H1 (cell line): Measurements from ENCODE around the gene LYPD1. TPM values are rescaled to one million over a fixed set of nuclear protein-coding genes. Genes with fewer than 3 reads are reported as not detected.

Experiments
- CTCF ChIA-PET: fragments of 300-600 bp; sonication (Branson Sonifier 250); formaldehyde crosslinking; loops from one replicate; lab custom pipeline; 2021; ENCODE audit not compliant: partially characterized antibody; lab: Charles Lee
- POLR2A ChIA-PET: fragments of 300-600 bp; sonication (Branson Sonifier 250); formaldehyde crosslinking; loops from one replicate; lab custom pipeline; 2021; ENCODE audit warnings: inconsistent platforms; ENCODE audit not compliant: partially characterized antibody; lab: Charles Lee
- DNase-seq, 2 experiments: peaks; one replicate each; pipeline versions ENCODE4 v3.0.0 to v3.0.0-alpha.2; 2010 to 2022; ENCODE audit warnings: low spot score in 2 of 2, low read depth in 1 of 2, mixed read lengths in 1 of 2
- FAIRE-seq: peaks from 2 replicates; lab custom pipeline; 2011; peaks lifted over from hg19 to GRCh38; lab: Jason Lieb, UNC
- H2AFZ ChIP-seq: 2 replicates; pipeline ENCODE4 v1.8.1; 2012; ENCODE audit warnings: low read length, inconsistent platforms
- H2AK5ac ChIP-seq: 2 replicates; pipeline ENCODE4 v1.6.1; 2013; ENCODE audit warnings: low read depth, low read length
- H2BK120ac ChIP-seq: replicated peaks from 2 replicates; pipeline ENCODE3; 2013; ENCODE audit warnings: low read depth, low read length, inconsistent platforms
- H2BK12ac ChIP-seq: 2 replicates; pipeline ENCODE4 v1.6.1; 2013; ENCODE audit warnings: low read depth, low read length
- H2BK15ac ChIP-seq: 2 replicates; pipeline ENCODE4 v1.6.1; 2013; ENCODE audit warnings: low read length
- H2BK20ac ChIP-seq: 2 replicates; pipeline ENCODE4 v1.6.1; 2013; ENCODE audit warnings: low read length
- H2BK5ac ChIP-seq: 2 replicates; pipeline ENCODE4 v1.6.1; 2013; ENCODE audit warnings: low read depth, low read length
- H3K14ac ChIP-seq: 2 replicates; pipeline ENCODE4 v1.6.1; 2013; ENCODE audit warnings: inconsistent platforms; ENCODE audit not compliant: insufficient read length
- H3K18ac ChIP-seq: 2 replicates; pipeline ENCODE4 v1.6.1; 2013; ENCODE audit warnings: low read length; ENCODE audit errors: extremely low read depth
- H3K23ac ChIP-seq: 2 replicates; pipeline ENCODE4 v1.6.1; 2013; ENCODE audit warnings: inconsistent platforms; ENCODE audit not compliant: insufficient read length
- H3K23me2 ChIP-seq: 2 replicates; pipeline ENCODE4 v1.6.1; 2013; ENCODE audit warnings: low read depth, low read length
- H3K27ac ChIP-seq: 2 replicates; pipeline ENCODE4 v1.6.1; 2011; ENCODE audit warnings: low read depth, low read length, inconsistent platforms
- H3K27me3 ChIP-seq, 4 experiments: replicated peaks in 1 of 4; 1 replicate in 1 of 4; 2 replicates in 3 of 4; pipeline versions ENCODE4 v1.6.1 to v1.8.1; 2011 to 2013; ENCODE audit warnings: low read length in 3 of 4, mild to moderate bottlenecking in 3 of 4, inconsistent platforms in 2 of 4, mixed read lengths in 2 of 4, moderate library complexity in 1 of 4; ENCODE audit not compliant: control insufficient read depth in 3 of 4, insufficient read depth in 3 of 4; ENCODE audit errors: extremely low read depth in 1 of 4
- H3K36me3 ChIP-seq, 4 experiments: 2 replicates each; pipeline versions ENCODE4 v1.6.1 to v1.8.1; 2011 to 2013; ENCODE audit warnings: mild to moderate bottlenecking in 4 of 4, low read length in 3 of 4, moderate library complexity in 2 of 4, control low read depth in 1 of 4, inconsistent platforms in 1 of 4; ENCODE audit not compliant: insufficient read depth in 4 of 4, control insufficient read depth in 2 of 4
- H3K4ac ChIP-seq: replicated peaks from 2 replicates; pipeline ENCODE3; 2013; ENCODE audit warnings: low read length, low read depth, mixed read lengths, inconsistent platforms; ENCODE audit not compliant: insufficient read length
- H3K4me1 ChIP-seq, 4 experiments: replicated peaks in 1 of 4; 1 replicate in 1 of 4; 2 replicates in 3 of 4; pipeline versions ENCODE4 v1.6.1 to v1.8.1; 2011 to 2013; ENCODE audit warnings: low read length in 3 of 4, inconsistent platforms in 2 of 4, mixed read lengths in 1 of 4; ENCODE audit not compliant: insufficient read depth in 4 of 4, control insufficient read depth in 3 of 4
- H3K4me2 ChIP-seq, 2 experiments: 2 replicates each; pipeline versions ENCODE4 v1.6.1 to v1.8.1; 2011 to 2013; ENCODE audit warnings: low read depth in 2 of 2, low read length in 2 of 2, control low read depth in 1 of 2, inconsistent platforms in 1 of 2, mild to moderate bottlenecking in 1 of 2; ENCODE audit not compliant: insufficient read depth in 1 of 2
- H3K4me3 ChIP-seq, 4 experiments: fragments of 200-600, 300-600 bp in 1 of 4; sonication (generic), shearing (Covaris generic), sonication (Bioruptor Twin) in 1 of 4; 2 replicates each; pipeline versions ENCODE4 v1.5.1 to v1.8.1; 2011 to 2016; ENCODE audit warnings: low read length in 4 of 4, low read depth in 3 of 4, control low read depth in 2 of 4, inconsistent platforms in 2 of 4, mild to moderate bottlenecking in 2 of 4, mixed read lengths in 1 of 4, moderate library complexity in 1 of 4; ENCODE audit not compliant: insufficient read depth in 2 of 4; ENCODE audit errors: extremely low read depth in 1 of 4
- H3K56ac ChIP-seq: replicated peaks from 2 replicates; pipeline ENCODE3; 2013; ENCODE audit warnings: low read depth, mild to moderate bottlenecking, mixed read lengths, low read length, inconsistent platforms; ENCODE audit not compliant: insufficient read length
- H3K79me1 ChIP-seq: 2 replicates; pipeline ENCODE4 v1.6.1; 2013; ENCODE audit warnings: low read depth, low read length, control low read depth
- H3K79me2 ChIP-seq, 2 experiments: 2 replicates each; pipeline versions ENCODE4 v1.6.1 to v1.8.1; 2012 to 2013; ENCODE audit warnings: low read length in 2 of 2, mild to moderate bottlenecking in 2 of 2, inconsistent platforms in 1 of 2; ENCODE audit not compliant: insufficient read depth in 2 of 2, control insufficient read depth in 1 of 2
- H3K9ac ChIP-seq, 4 experiments: replicated peaks in 1 of 4; 1 replicate in 1 of 4; 2 replicates in 3 of 4; pipeline versions ENCODE4 v1.6.1 to v1.8.1; 2011 to 2013; ENCODE audit warnings: low read depth in 3 of 4, low read length in 3 of 4, control low read depth in 2 of 4, mild to moderate bottlenecking in 2 of 4, moderate library complexity in 2 of 4, inconsistent platforms in 1 of 4; ENCODE audit errors: extremely low read depth in 1 of 4
- H3K9me3 ChIP-seq, 2 experiments: 2 replicates each; pipeline versions ENCODE4 v1.6.1 to v1.8.1; 2012 to 2013; ENCODE audit warnings: mild to moderate bottlenecking in 2 of 2, moderate library complexity in 2 of 2, control low read depth in 1 of 2, inconsistent platforms in 1 of 2, low read depth in 1 of 2, low read length in 1 of 2, mixed read lengths in 1 of 2; ENCODE audit not compliant: insufficient read depth in 2 of 2
- H4K20me1 ChIP-seq, 2 experiments: replicated peaks in 1 of 2; 2 replicates each; pipeline versions ENCODE3 to v1.8.1; 2011 to 2013; ENCODE audit warnings: inconsistent platforms in 2 of 2, low read length in 2 of 2, mild to moderate bottlenecking in 1 of 2; ENCODE audit not compliant: insufficient read depth in 2 of 2, control insufficient read depth in 1 of 2
- H4K5ac ChIP-seq: 2 replicates; pipeline ENCODE4 v1.6.1; 2013; ENCODE audit warnings: low read length, low read depth, mixed read lengths, inconsistent platforms; ENCODE audit not compliant: insufficient read length
- H4K8ac ChIP-seq: 2 replicates; pipeline ENCODE4 v1.8.0; 2013; ENCODE audit warnings: mild to moderate bottlenecking, moderate library complexity, low read length, inconsistent platforms; ENCODE audit not compliant: insufficient read depth; ENCODE audit errors: extremely low read depth
- H4K91ac ChIP-seq: replicated peaks from 2 replicates; pipeline ENCODE3; 2013; ENCODE audit warnings: low read length, mixed read lengths, inconsistent platforms; ENCODE audit not compliant: insufficient read length
- CEBPB ChIP-seq: IDR thresholded peaks from 2 replicates; pipeline ENCODE4 v1.6.1; 2012; ENCODE audit warnings: low read depth, low read length
- CHD2 ChIP-seq: IDR thresholded peaks from 2 replicates; pipeline ENCODE4 v1.6.1; 2012; ENCODE audit warnings: low read length, improper control_type of control experiment
- HDAC6 ChIP-seq: IDR thresholded peaks from one replicate; pipeline ENCODE4 v1.7.1; 2012; ENCODE audit warnings: low read depth, mild to moderate bottlenecking, inconsistent platforms, low read length, moderate library complexity
- KDM5A ChIP-seq: fragments of 200-600 bp; IDR thresholded peaks from 2 replicates; pipeline ENCODE4 v1.7.1; 2012; ENCODE audit warnings: mild to moderate bottlenecking, low read length, inconsistent platforms, mixed read lengths
- SIN3A ChIP-seq, 2 experiments: IDR thresholded peaks in 1 of 2; conservative IDR thresholded peaks in 1 of 2; 2 replicates each; pipeline ENCODE4 v1.6.1; 2011 to 2012; ENCODE audit warnings: low read length in 2 of 2, improper control_type of control experiment in 1 of 2, low read depth in 1 of 2, mild to moderate bottlenecking in 1 of 2
- SP4 ChIP-seq: IDR thresholded peaks from 2 replicates; pipeline ENCODE4 v1.6.1; 2012; ENCODE audit warnings: low read length, inconsistent platforms
- YY1 ChIP-seq: IDR thresholded peaks from 2 replicates; pipeline ENCODE4 v1.6.1; 2011; ENCODE audit warnings: low read depth, mild to moderate bottlenecking, low read length
- ZNF274 ChIP-seq: IDR thresholded peaks from 2 replicates; pipeline ENCODE4 v1.7.0; 2012; ENCODE audit warnings: low read length, borderline replicate concordance; ENCODE audit errors: extremely low read depth
- WGBS, 2 experiments: shearing (Covaris generic) in 1 of 2; methylation state at CpG; one replicate each; pipeline versions ENCODE4 v1.1.6 to v1.1.7; 2013 to 2015; ENCODE audit warnings: low lambda C conversion rate in 2 of 2, mixed read lengths in 2 of 2, inconsistent platforms in 1 of 2, low coverage in 1 of 2, missing lambda C conversion rate in 1 of 2; ENCODE audit not compliant: insufficient replicate concordance in 2 of 2, insufficient coverage in 1 of 2, insufficient read length in 1 of 2; ENCODE audit errors: extremely low coverage in 1 of 2, missing lambda C conversion rate in 1 of 2; 5-methylcytosine and 5-hydroxymethylcytosine counted together
- polyA plus RNA-seq, 7 experiments: library from polyadenylated mRNA; depleted of rRNA in 3 of 7; stranded (reverse) in 5 of 7; unstranded in 2 of 7; fragments of >200 nt in 5 of 7; fragments of 200-250 nt in 2 of 7; gene quantifications; 1 replicate in 5 of 7; 2 replicates in 1 of 7; 4 replicates in 1 of 7; pipeline versions ENCODE4 v1.2.1 to v1.2.3, GENCODE V29; 2011 to 2013; ENCODE audit warnings: missing spikeins in 2 of 7, mixed read lengths in 2 of 7
- total RNA-seq: library from RNA; stranded (reverse); fragmentation: NEBNext Ultra II Directional; extraction: Animal tissue kit (Norgen Biotek cat#: 25700); gene quantifications from 2 replicates; pipeline ENCODE4 v1.2.1, GENCODE V29; 2021
- TF ChIP-seq, protein P1 (sequence below): IDR thresholded peaks from 2 replicates; pipeline ENCODE4 v1.6.1; 2012; ENCODE audit warnings: low read length, inconsistent platforms
- TF ChIP-seq, protein P2 (sequence below): IDR thresholded peaks from 2 replicates; pipeline ENCODE4 v1.6.1; 2012; ENCODE audit warnings: inconsistent platforms

The LYPD1 gene
- total and polyA plus RNA-seq, 2 of the 8 experiments (the other 6 are each of a cell fraction or from before 2014, with no cell fraction given), result 1.9 to 2.7 TPM

DNA sequence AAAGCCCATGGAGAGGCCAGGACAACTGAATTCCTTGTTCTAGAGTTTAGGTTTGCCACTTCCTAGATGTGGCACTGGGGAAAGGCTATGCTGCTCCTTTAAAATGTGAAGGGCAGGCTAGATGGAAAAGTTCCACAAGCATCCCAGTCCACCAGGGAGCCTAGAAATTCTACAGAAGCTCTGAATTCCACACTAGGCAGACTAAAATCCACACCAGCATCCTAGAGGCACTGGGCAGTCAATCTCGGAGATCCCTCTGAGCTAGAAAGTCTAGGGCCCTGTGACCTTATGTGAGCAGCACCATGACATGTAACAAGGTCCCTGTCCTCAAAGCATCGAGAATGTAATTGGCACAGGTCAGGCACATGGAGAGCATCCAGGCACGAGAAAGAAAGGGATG lies 71.5 kb downstream of the LYPD1 start:
- H3K9ac ChIP-seq, result no peak overlapping the region
- H3K27ac ChIP-seq, result no peak overlapping the region
- H3K56ac ChIP-seq, result no peak overlapping the region
- ChIA-PET CTCF (interaction anchor here (1.2 to 1.4 kb wide), 2 partner anchors 60 to 250 kb away, joined by 3 read pairs; no protein-coding TSS in a partner anchor), POLR2A (no interaction called here)
- no peaks in the 10 kb centered on the region for H4K20me1 ChIP-seq
- no peaks in the 10 kb centered on the region for H3K4me1 ChIP-seq
- H3K36me3 ChIP-seq, result no peaks in the 10 kb centered on the region
- 90% methylated on average over 3 of the region's 3 CpGs; no CpG with 5 or more reads in 1 of the 2 experiments for WGBS, 2 experiments
- H4K91ac ChIP-seq, result no peak overlapping the region
- no peak overlapping the region for H2BK120ac ChIP-seq
- H3K27me3 ChIP-seq, result no peaks in the 10 kb centered on the region
- DNase-seq (no peak), FAIRE-seq (no peak)
- H4K8ac ChIP-seq, result no peak overlapping the region
- no peaks in the 10 kb centered on the region for H3K79me1 ChIP-seq
- no peak overlapping the region for H3K4ac ChIP-seq
- H3K9me3 ChIP-seq, result peaks cover 4% of the 10 kb centered on the region in 2 experiments; a peak in 2 of 4 replicates
- no peaks in the 10 kb centered on the region for H3K23me2 ChIP-seq
- H2BK20ac ChIP-seq, result no peak overlapping the region
- H3K18ac ChIP-seq, result no peak overlapping the region
- H2AFZ ChIP-seq, result no peak overlapping the region
- no peak overlapping the region for H3K14ac ChIP-seq
- no peak overlapping the region for H2BK15ac ChIP-seq
- H2BK5ac ChIP-seq, result no peak overlapping the region
- no peak overlapping the region for H3K4me3 ChIP-seq
- H4K5ac ChIP-seq, result no peak overlapping the region
- TF ChIP-seq CHD2 (no peak), KDM5A (no peak), SIN3A (conservative IDR thresholded peaks at IDR 0.05 in 1 of 2, IDR thresholded peaks at IDR 0.05 in 1 of 2; ENCODE audit: low read depth in 1 of 2, low read length in 2 of 2) (no peak), ZNF274 (no peak), YY1 (no peak), HDAC6 (no peak), CEBPB (no peak), SP4 (no peak)
- TF ChIP-seq, protein P1, sequence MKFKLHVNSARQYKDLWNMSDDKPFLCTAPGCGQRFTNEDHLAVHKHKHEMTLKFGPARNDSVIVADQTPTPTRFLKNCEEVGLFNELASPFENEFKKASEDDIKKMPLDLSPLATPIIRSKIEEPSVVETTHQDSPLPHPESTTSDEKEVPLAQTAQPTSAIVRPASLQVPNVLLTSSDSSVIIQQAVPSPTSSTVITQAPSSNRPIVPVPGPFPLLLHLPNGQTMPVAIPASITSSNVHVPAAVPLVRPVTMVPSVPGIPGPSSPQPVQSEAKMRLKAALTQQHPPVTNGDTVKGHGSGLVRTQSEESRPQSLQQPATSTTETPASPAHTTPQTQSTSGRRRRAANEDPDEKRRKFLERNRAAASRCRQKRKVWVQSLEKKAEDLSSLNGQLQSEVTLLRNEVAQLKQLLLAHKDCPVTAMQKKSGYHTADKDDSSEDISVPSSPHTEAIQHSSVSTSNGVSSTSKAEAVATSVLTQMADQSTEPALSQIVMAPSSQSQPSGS, result no peak
- TF ChIP-seq, protein P2, sequence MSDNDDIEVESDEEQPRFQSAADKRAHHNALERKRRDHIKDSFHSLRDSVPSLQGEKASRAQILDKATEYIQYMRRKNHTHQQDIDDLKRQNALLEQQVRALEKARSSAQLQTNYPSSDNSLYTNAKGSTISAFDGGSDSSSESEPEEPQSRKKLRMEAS, result no peak
- no peak overlapping the region for H3K4me2 ChIP-seq
- H3K23ac ChIP-seq, result no peak overlapping the region
- H2AK5ac ChIP-seq, result no peak overlapping the region
- H2BK12ac ChIP-seq, result no peak overlapping the region
- H3K79me2 ChIP-seq, result no peaks in the 10 kb centered on the region
